A549 (cell line): Measurements from ENCODE around the gene AMN. TPM values are rescaled to one million over a fixed set of nuclear protein-coding genes. Genes with fewer than 3 reads are reported as not detected.

Experiments used
- ATAC-seq, 2 experiments: fragments of 200-7000 bp in 1 of 2; fragments of >200 bp in 1 of 2; cut with Nextera tagmentation in 1 of 2; cut with Tn5 transposase in 1 of 2; 3 replicates each; pipeline versions ENCODE4 v1.8.0 to v1.9.1; 2018 to 2020; ENCODE audit warnings: mild to moderate bottlenecking in 1 of 2, moderate library complexity in 1 of 2
- CTCF ChIA-PET: fragments of 300-600 bp; sonication (Branson Sonifier 250); formaldehyde crosslinking; extraction: SDS; loops from one replicate; lab custom pipeline; 2021; ENCODE audit warnings: antibody characterized with exemption, inconsistent platforms; lab: Yijun Ruan, JAX
- POLR2A ChIA-PET: fragments of 350-600 bp; formaldehyde crosslinking; extraction: SDS; loops from one replicate; lab custom pipeline; 2021; ENCODE audit warnings: antibody characterized with exemption, inconsistent platforms; lab: Yijun Ruan, JAX
- DNase-seq, 2 experiments: peaks; one replicate each; pipeline versions ENCODE4 v3.0.0 to v3.0.0-alpha.2; 2011 to 2016; ENCODE audit warnings: low read depth in 1 of 2, low spot score in 1 of 2
- FAIRE-seq: peaks from 2 replicates; lab custom pipeline; 2011; peaks lifted over from hg19 to GRCh38; lab: Jason Lieb, UNC
- H3K27ac ChIP-seq, 2 experiments: fragments of >200 bp; sonication (Bioruptor Twin); formaldehyde crosslinking; 3 replicates each; pipeline ENCODE4 v1.5.1; 2016 to 2017
- H3K4me1 ChIP-seq: fragments of >200 bp; sonication (Bioruptor Twin); formaldehyde crosslinking; 3 replicates; pipeline ENCODE4 v1.6.1; 2016
- H3K4me2 ChIP-seq: fragments of >200 bp; sonication (Bioruptor Twin); formaldehyde crosslinking; 3 replicates; pipeline ENCODE4 v1.6.1; 2016
- H3K4me3 ChIP-seq: fragments of >200 bp; sonication (Bioruptor Twin); formaldehyde crosslinking; 3 replicates; pipeline ENCODE4 v1.5.1; 2016
- H3K9me3 ChIP-seq: fragments of >200 bp; sonication (Bioruptor Twin); formaldehyde crosslinking; 3 replicates; pipeline ENCODE4 v1.6.1; 2016
- BHLHE40 ChIP-seq: IDR thresholded peaks from 2 replicates; pipeline ENCODE4 v1.6.1; 2012; ENCODE audit warnings: low read depth, low read length, inconsistent platforms
- CBX8 ChIP-seq: fragments of 200-600 bp; sonication (generic); IDR thresholded peaks from 2 replicates; pipeline ENCODE4 v1.6.1; 2016
- CEBPB ChIP-seq, 2 experiments: fragments of >200 bp in 1 of 2; sonication (Bioruptor Twin) in 1 of 2; formaldehyde crosslinking in 1 of 2; IDR thresholded peaks; 2 replicates each; pipeline ENCODE4 v1.6.1; 2012 to 2016
- CHD4 ChIP-seq: fragments of 200-600 bp; sonication (generic); IDR thresholded peaks from 2 replicates; pipeline ENCODE4 v1.6.1; 2016; ENCODE audit warnings: antibody characterized with exemption, mild to moderate bottlenecking, borderline replicate concordance
- CTCF ChIP-seq: fragments of >200 bp; sonication (Bioruptor Twin); formaldehyde crosslinking; IDR thresholded peaks from 3 replicates; pipeline ENCODE4 v1.5.1; 2016
- EHMT2 ChIP-seq: fragments of 200-600 bp; sonication (generic); IDR thresholded peaks from 2 replicates; pipeline ENCODE4 v1.6.1; 2016; ENCODE audit warnings: antibody characterized with exemption, low read depth, mild to moderate bottlenecking, moderate library complexity
- ESRRA ChIP-seq: fragments of 150-350 bp; IDR thresholded peaks from 2 replicates; pipeline ENCODE4 v1.6.1; 2014; ENCODE audit warnings: mild to moderate bottlenecking, low read length, borderline replicate concordance
- FOSB ChIP-seq: fragments of 250-450 bp; sonication (Bioruptor Pico); IDR thresholded peaks from 2 replicates; pipeline ENCODE4 v1.5.0; 2020; ENCODE audit warnings: mild to moderate bottlenecking, moderate library complexity
- FOSL2 ChIP-seq, 2 experiments: fragments of 450-650 bp in 1 of 2; fragments of >200 bp in 1 of 2; sonication (Bioruptor Twin) in 1 of 2; formaldehyde crosslinking; IDR thresholded peaks; 2 replicates each; pipeline versions ENCODE4 v1.5.0 to v1.6.1; 2016 to 2020; ENCODE audit warnings: mild to moderate bottlenecking in 1 of 2, moderate library complexity in 1 of 2
- HDAC2 ChIP-seq: fragments of 200-600 bp; sonication (generic); IDR thresholded peaks from 2 replicates; pipeline ENCODE4 v1.6.1; 2016
- HOXA7 ChIP-seq: fragments of 250-450 bp; sonication (Bioruptor Pico); IDR thresholded peaks from 2 replicates; pipeline ENCODE4 v1.5.0; 2020; ENCODE audit warnings: mild to moderate bottlenecking, moderate library complexity
- HOXB5 ChIP-seq: fragments of 250-450 bp; sonication (Bioruptor Pico); IDR thresholded peaks from 2 replicates; pipeline ENCODE4 v1.5.0; 2020; ENCODE audit warnings: mild to moderate bottlenecking, moderate library complexity
- JUN ChIP-seq, 2 experiments: fragments of >200 bp; sonication (Bioruptor Twin); formaldehyde crosslinking; IDR thresholded peaks; 2 replicates in 1 of 2; 3 replicates in 1 of 2; pipeline ENCODE4 v1.6.1; 2016 to 2017
- JUNB ChIP-seq: fragments of >200 bp; sonication (Bioruptor Twin); formaldehyde crosslinking; IDR thresholded peaks from 2 replicates; pipeline ENCODE4 v1.6.1; 2016
- KDM1A ChIP-seq: fragments of 200-600 bp; sonication (generic); IDR thresholded peaks from 2 replicates; pipeline ENCODE4 v1.6.1; 2016; ENCODE audit warnings: low read depth, mild to moderate bottlenecking
- MAFK ChIP-seq: fragments of 450-650 bp; IDR thresholded peaks from 2 replicates; pipeline ENCODE4 v1.6.1; 2014; ENCODE audit not compliant: partially characterized antibody
- NFE2L2 ChIP-seq: fragments of 150-350 bp; conservative IDR thresholded peaks from 2 replicates; pipeline ENCODE4 v1.6.1; 2014; ENCODE audit warnings: low read length
- NPAS2 ChIP-seq: fragments of 250-450 bp; sonication (Bioruptor Pico); IDR thresholded peaks from 2 replicates; pipeline ENCODE4 v1.8.0; 2022; ENCODE audit warnings: mild to moderate bottlenecking, moderate library complexity, borderline replicate concordance
- PBX3 ChIP-seq: IDR thresholded peaks from 2 replicates; pipeline ENCODE4 v1.6.1; 2012
- PHF8 ChIP-seq: fragments of 200-600 bp; sonication (generic); IDR thresholded peaks from 2 replicates; pipeline ENCODE4 v1.6.1; 2016; ENCODE audit warnings: low read depth, mild to moderate bottlenecking, antibody characterized with exemption, moderate library complexity, borderline replicate concordance
- POLR2A ChIP-seq: IDR thresholded peaks from 2 replicates; pipeline ENCODE4 v1.6.1; 2012; ENCODE audit warnings: mild to moderate bottlenecking, low read length
- RAD21 ChIP-seq, 2 experiments: fragments of >200 bp in 1 of 2; sonication (Bioruptor Twin) in 1 of 2; formaldehyde crosslinking in 1 of 2; IDR thresholded peaks in 1 of 2; conservative IDR thresholded peaks in 1 of 2; 2 replicates in 1 of 2; 3 replicates in 1 of 2; pipeline ENCODE4 v1.6.1; 2012 to 2018; ENCODE audit warnings: inconsistent platforms in 1 of 2
- RCOR1 ChIP-seq: fragments of 150-350 bp; IDR thresholded peaks from 2 replicates; pipeline ENCODE4 v1.6.1; 2014; ENCODE audit warnings: antibody characterized with exemption, low read length, low read depth
- RFX5 ChIP-seq: fragments of 450-650 bp; IDR thresholded peaks from 2 replicates; pipeline ENCODE4 v1.7.1; 2014; ENCODE audit warnings: antibody characterized with exemption, mild to moderate bottlenecking, moderate library complexity
- RNF2 ChIP-seq: fragments of 200-600 bp; sonication (generic); IDR thresholded peaks from 2 replicates; pipeline ENCODE4 v1.6.1; 2016; ENCODE audit warnings: low read depth, mild to moderate bottlenecking, antibody characterized with exemption, moderate library complexity, borderline replicate concordance
- WGBS: methylation state at CpG from one replicate; pipeline ENCODE4 v1.1.6; 2017; ENCODE audit errors: missing lambda C conversion rate; 5-methylcytosine and 5-hydroxymethylcytosine counted together
- polyA plus RNA-seq, 4 experiments: library from polyadenylated mRNA; depleted of rRNA in 3 of 4; stranded (reverse); fragments of >200 nt; fragmentation: RNase III in 1 of 4; extraction: RNeasy Plus Mini Kit Qiagen cat#74134 plus additional on column Dnase treatment in 1 of 4; gene quantifications; 2 replicates in 3 of 4; 3 replicates in 1 of 4; pipeline ENCODE4 v1.2.3, GENCODE V29; 2011 to 2017
- TF ChIP-seq, protein P1 (sequence below): fragments of 250-450 bp; sonication (Bioruptor Pico); IDR thresholded peaks from 2 replicates; pipeline ENCODE4 v1.5.0; 2021; ENCODE audit warnings: mild to moderate bottlenecking, moderate library complexity, borderline replicate concordance
- TF ChIP-seq, protein P2 (sequence below): fragments of >200 bp; sonication (Bioruptor Twin); formaldehyde crosslinking; IDR thresholded peaks from 3 replicates; pipeline ENCODE4 v1.6.1; 2016

AMN gene
- polyA plus RNA-seq, 2 of the 4 experiments (the other 2 are of a cell fraction), result 0.25 to 0.58 TPM

DNA sequence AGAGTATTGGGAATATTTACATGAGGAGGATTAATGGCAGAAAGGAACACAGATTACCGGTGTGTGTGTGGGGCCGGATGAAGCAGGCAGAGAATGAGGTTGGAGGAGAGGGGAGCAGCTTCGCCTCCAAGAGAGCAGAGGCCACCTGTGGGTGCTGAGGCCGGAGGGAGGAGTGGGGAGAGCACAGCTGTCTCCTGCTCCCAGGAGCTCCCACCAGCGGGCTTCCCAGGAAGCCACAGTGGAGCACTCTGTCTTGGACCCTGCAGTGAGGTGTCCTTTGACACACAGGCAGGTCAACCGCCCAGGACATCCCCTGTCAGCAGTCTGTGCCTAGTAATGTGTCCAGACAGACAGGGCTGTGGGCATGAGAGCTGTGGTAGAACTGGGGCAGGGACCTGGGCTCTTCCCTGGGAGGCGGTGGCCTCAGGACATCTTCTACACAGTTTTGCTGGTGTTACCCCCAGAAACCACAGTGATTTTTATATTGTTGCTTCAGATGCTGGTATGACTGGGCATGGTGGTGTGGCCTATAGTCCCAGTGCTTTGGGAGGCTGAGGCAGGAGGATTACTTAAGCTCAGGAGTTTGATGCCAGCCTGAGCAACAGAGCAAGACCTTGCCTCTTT lies 18.5 kb upstream of the AMN start:
- ATAC-seq (no peak), DNase-seq (no peak), FAIRE-seq (no peak)
- POLR2A ChIA-PET, result no interaction called here
- TF ChIP-seq ESRRA, result no peak
- no peak for TF ChIP-seq RAD21 (conservative IDR thresholded peaks at IDR 0.05 in 1 of 2, IDR thresholded peaks at IDR 0.05 in 1 of 2)
- TF ChIP-seq BHLHE40, result no peak
- no peak for TF ChIP-seq CTCF
- TF ChIP-seq JUN (IDR thresholded peaks at IDR 0.05), result no peak
- no peak for TF ChIP-seq CEBPB (IDR thresholded peaks at IDR 0.05)
- no peak for TF ChIP-seq CBX8
- no peak for TF ChIP-seq FOSB (CRISPR knock-in tag)
- TF ChIP-seq NFE2L2, result no peak
- TF ChIP-seq MAFK, result no peak
- TF ChIP-seq JUNB, result no peak
- Histone ChIP-seq H3K9me3 (no peaks in the 10 kb centered on the region), H3K4me2 (no peak overlapping the region), H3K4me3 (no peak overlapping the region), H3K4me1 (no peaks in the 10 kb centered on the region), H3K27ac (no peak overlapping the region)
- 90% methylated on average over 7 of the region's 7 CpGs for WGBS
- CTCF ChIA-PET, result interaction anchor here (0.6 to 1.5 kb wide), 3 partner anchors 129 to 191 kb away, joined by 3 to 5 read pairs (median 3); no protein-coding TSS in a partner anchor

- ATAC-seq, result no peak
- Histone ChIP-seq H3K9me3 (no peaks in the 10 kb centered on the region), H3K4me2 (no peak overlapping the region), H3K4me3 (no peak overlapping the region), H3K27ac (no peak overlapping the region), H3K4me1 (no peaks in the 10 kb centered on the region)
- no peak for DNase-seq
- TF ChIP-seq CHD4 (no peak), KDM1A (no peak), CBX8 (no peak), HDAC2 (no peak), EHMT2 (no peak), PHF8 (no peak), HOXB5 (CRISPR knock-in tag) (no peak), RCOR1 (no peak), RNF2 (no peak), POLR2A (no peak), RFX5 (no peak), FOSB (CRISPR knock-in tag) (no peak), HOXA7 (CRISPR knock-in tag) (no peak), CTCF (no peak), NPAS2 (CRISPR knock-in tag) (no peak), PBX3 (no peak), FOSL2 (IDR thresholded peaks at IDR 0.05) (no peak), FOSL2 (CRISPR knock-in tag; IDR thresholded peaks at IDR 0.05) (no peak)
- TF ChIP-seq, protein P1, sequence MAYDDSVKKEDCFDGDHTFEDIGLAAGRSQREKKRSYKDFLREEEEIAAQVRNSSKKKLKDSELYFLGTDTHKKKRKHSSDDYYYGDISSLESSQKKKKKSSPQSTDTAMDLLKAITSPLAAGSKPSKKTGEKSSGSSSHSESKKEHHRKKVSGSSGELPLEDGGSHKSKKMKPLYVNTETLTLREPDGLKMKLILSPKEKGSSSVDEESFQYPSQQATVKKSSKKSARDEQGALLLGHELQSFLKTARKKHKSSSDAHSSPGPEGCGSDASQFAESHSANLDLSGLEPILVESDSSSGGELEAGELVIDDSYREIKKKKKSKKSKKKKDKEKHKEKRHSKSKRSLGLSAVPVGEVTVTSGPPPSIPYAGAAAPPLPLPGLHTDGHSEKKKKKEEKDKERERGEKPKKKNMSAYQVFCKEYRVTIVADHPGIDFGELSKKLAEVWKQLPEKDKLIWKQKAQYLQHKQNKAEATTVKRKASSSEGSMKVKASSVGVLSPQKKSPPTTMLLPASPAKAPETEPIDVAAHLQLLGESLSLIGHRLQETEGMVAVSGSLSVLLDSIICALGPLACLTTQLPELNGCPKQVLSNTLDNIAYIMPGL (CRISPR knock-in tag), result no peak
- TF ChIP-seq, protein P2, sequence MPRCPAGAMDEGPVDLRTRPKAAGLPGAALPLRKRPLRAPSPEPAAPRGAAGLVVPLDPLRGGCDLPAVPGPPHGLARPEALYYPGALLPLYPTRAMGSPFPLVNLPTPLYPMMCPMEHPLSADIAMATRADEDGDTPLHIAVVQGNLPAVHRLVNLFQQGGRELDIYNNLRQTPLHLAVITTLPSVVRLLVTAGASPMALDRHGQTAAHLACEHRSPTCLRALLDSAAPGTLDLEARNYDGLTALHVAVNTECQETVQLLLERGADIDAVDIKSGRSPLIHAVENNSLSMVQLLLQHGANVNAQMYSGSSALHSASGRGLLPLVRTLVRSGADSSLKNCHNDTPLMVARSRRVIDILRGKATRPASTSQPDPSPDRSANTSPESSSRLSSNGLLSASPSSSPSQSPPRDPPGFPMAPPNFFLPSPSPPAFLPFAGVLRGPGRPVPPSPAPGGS, result no peak
- CTCF ChIA-PET, result no interaction called here
- 95% methylated on average over 38 of the region's 38 CpGs for WGBS
- FAIRE-seq, result no peak
- POLR2A ChIA-PET, result no interaction called here
Measured at GRCh38 chr14:102905116-102906108, 17.1 kb upstream of the AMN start.
